Measurements from ENCODE around the gene UQCC3.

GRCh38 chr11:62705880-62706849 lies 34.7 kb downstream of the UQCC3 start:
- TF ChIP-seq POLR2A (IDR thresholded peaks at IDR 0.05) (peak in 1 of 2 donors; percentile 12), POLR2AphosphoS5 (IDR thresholded peaks at IDR 0.05) (peak; percentile 22 to 82 (median 39))
